HepG2 (cell line): ENCODE results near the gene ELOVL5. TPM values are rescaled to one million over a fixed set of nuclear protein-coding genes. Genes with fewer than 3 reads are reported as not detected.

Experiments
- ATAC-seq: fragments of 200-7000 bp; cut with Tn5 transposase; 3 replicates; pipeline ENCODE4 v1.9.1; 2020; ENCODE audit warnings: mild to moderate bottlenecking, moderate library complexity
- BruUV-seq: library from RNA; stranded (reverse); fragments of 400-500 nt; replicated peaks from 2 replicates; lab custom pipeline; 2021; lab: Mats Ljungman, UMichigan
- CTCF ChIA-PET: fragments of 300-600 bp; formaldehyde crosslinking; extraction: SDS; loops from one replicate; lab custom pipeline; 2021; ENCODE audit warnings: low total read pairs, inconsistent platforms, low intra/inter-chr PET ratio; lab: Yijun Ruan, JAX
- POLR2A ChIA-PET: fragments of 350-600 bp; sonication (Branson Sonifier 250); formaldehyde crosslinking; loops from one replicate; lab custom pipeline; 2020; ENCODE audit warnings: antibody characterized with exemption, inconsistent platforms; lab: Yijun Ruan, JAX
- DNase-seq: peaks from one replicate; pipeline ENCODE4 v3.0.0-alpha.2; 2015; ENCODE audit warnings: low spot score
- FAIRE-seq: peaks from 3 replicates; lab custom pipeline; 2011; peaks lifted over from hg19 to GRCh38; lab: Jason Lieb, UNC
- H2AFZ ChIP-seq: one replicate; pipeline ENCODE4 v1.6.1; 2011; ENCODE audit warnings: low read length, inconsistent platforms
- H3K27ac ChIP-seq: fragments of 300-600 bp; 3 replicates; pipeline ENCODE4 v1.8.0; 2011; ENCODE audit warnings: mixed run types, mild to moderate bottlenecking, mixed read lengths, low read length, inconsistent platforms; ENCODE audit not compliant: insufficient read depth; ENCODE audit errors: extremely low read length
- H3K27me3 ChIP-seq, 2 experiments: fragments of 200-600 bp in 1 of 2; 2 replicates in 1 of 2; 3 replicates in 1 of 2; pipeline versions ENCODE4 v1.6.0 to v1.8.0; 2011; ENCODE audit warnings: low read length in 2 of 2, mild to moderate bottlenecking in 2 of 2, moderate library complexity in 2 of 2, inconsistent platforms in 1 of 2; ENCODE audit not compliant: insufficient read depth in 2 of 2, control insufficient read depth in 1 of 2
- H3K36me3 ChIP-seq, 2 experiments: fragments of 200-600 bp in 1 of 2; replicated peaks in 1 of 2; 2 replicates in 1 of 2; 3 replicates in 1 of 2; pipeline versions ENCODE4 v1.5.1 to v1.8.0; 2011; ENCODE audit warnings: low read length in 2 of 2, inconsistent platforms in 1 of 2; ENCODE audit not compliant: insufficient read depth in 2 of 2, control insufficient read depth in 1 of 2
- H3K4me1 ChIP-seq: 2 replicates; pipeline ENCODE4 v1.5.1; 2012; ENCODE audit warnings: low read length, inconsistent platforms; ENCODE audit not compliant: insufficient read depth
- H3K4me2 ChIP-seq: 2 replicates; pipeline ENCODE4 v1.6.0; 2011; ENCODE audit warnings: low read depth, low read length, inconsistent platforms
- H3K4me3 ChIP-seq, 3 experiments: fragments of 200-600 bp in 1 of 3; sonication (generic), shearing (Covaris generic) in 1 of 3; replicated peaks in 1 of 3; 2 replicates each; pipeline ENCODE4 v1.5.1; 2011 to 2016; ENCODE audit warnings: low read length in 3 of 3, inconsistent platforms in 2 of 3, low read depth in 2 of 3, mild to moderate bottlenecking in 2 of 3, control low read depth in 1 of 3, mixed read lengths in 1 of 3; ENCODE audit not compliant: insufficient read depth in 1 of 3
- H3K79me2 ChIP-seq: one replicate; pipeline ENCODE4 v1.6.1; 2011; ENCODE audit warnings: low read length, inconsistent platforms; ENCODE audit not compliant: insufficient read depth
- H3K9ac ChIP-seq: 2 replicates; pipeline ENCODE4 v1.6.0; 2011; ENCODE audit warnings: mild to moderate bottlenecking, low read depth, low read length, inconsistent platforms; ENCODE audit not compliant: insufficient read depth
- H3K9me3 ChIP-seq: 2 replicates; pipeline ENCODE4 v1.5.1; 2012; ENCODE audit warnings: mild to moderate bottlenecking, low read length
- H4K20me1 ChIP-seq: 2 replicates; pipeline ENCODE4 v1.6.0; 2011; ENCODE audit warnings: inconsistent platforms, mild to moderate bottlenecking, low read length, moderate library complexity; ENCODE audit not compliant: insufficient read depth
- AHDC1 ChIP-seq: sonication (generic); formaldehyde crosslinking; IDR thresholded peaks from 2 replicates; pipeline ENCODE4 v1.5.1; 2020; ENCODE audit warnings: mild to moderate bottlenecking, missing genetic modification reagents, borderline replicate concordance
- ATF1 ChIP-seq: IDR thresholded peaks from 2 replicates; pipeline ENCODE4 v1.6.1; 2016; ENCODE audit warnings: mild to moderate bottlenecking, control low read depth
- CERS6 ChIP-seq: sonication (generic); formaldehyde crosslinking; IDR thresholded peaks from 2 replicates; pipeline ENCODE4 v1.5.0; 2020; ENCODE audit warnings: missing genetic modification reagents
- EP300 ChIP-seq, 3 experiments: sonication (generic) in 1 of 3; formaldehyde crosslinking in 1 of 3; IDR thresholded peaks; 2 replicates each; pipeline versions ENCODE4 v1.5.1 to v1.6.1; 2011 to 2020; ENCODE audit warnings: low read depth in 2 of 3, low read length in 2 of 3, borderline replicate concordance in 1 of 3, improper control_type of control experiment in 1 of 3, mild to moderate bottlenecking in 1 of 3, missing genetic modification reagents in 1 of 3, moderate library complexity in 1 of 3
- FOSL2 ChIP-seq: sonication (generic); formaldehyde crosslinking; IDR thresholded peaks from 2 replicates; pipeline ENCODE4 v1.4.0; 2020; ENCODE audit warnings: missing genetic modification reagents
- JUN ChIP-seq: sonication (generic); formaldehyde crosslinking; IDR thresholded peaks from 2 replicates; pipeline ENCODE4 v1.4.0; 2020; ENCODE audit warnings: mild to moderate bottlenecking, missing genetic modification reagents
- PAWR ChIP-seq: sonication (generic); formaldehyde crosslinking; IDR thresholded peaks from 2 replicates; pipeline ENCODE4 v1.4.0; 2020; ENCODE audit warnings: missing genetic modification reagents, mild to moderate bottlenecking, borderline replicate concordance
- RORA ChIP-seq: sonication (generic); formaldehyde crosslinking; IDR thresholded peaks from 2 replicates; pipeline ENCODE4 v1.5.0; 2020; ENCODE audit warnings: mild to moderate bottlenecking, missing genetic modification reagents, moderate library complexity
- SIX4 ChIP-seq: sonication (generic); formaldehyde crosslinking; IDR thresholded peaks from 2 replicates; pipeline ENCODE4 v1.4.0; 2020; ENCODE audit warnings: missing genetic modification reagents
- SMARCC2 ChIP-seq: fragments of 450-650 bp; IDR thresholded peaks from 2 replicates; pipeline ENCODE4 v1.6.1; 2017; ENCODE audit warnings: antibody characterized with exemption, mild to moderate bottlenecking
- ZNF501 ChIP-seq: sonication (generic); formaldehyde crosslinking; IDR thresholded peaks from 2 replicates; pipeline ENCODE4 v1.5.1; 2020; ENCODE audit warnings: mild to moderate bottlenecking, moderate library complexity, missing genetic modification reagents
- ZNF574 ChIP-seq: sonication (generic); formaldehyde crosslinking; IDR thresholded peaks from 2 replicates; pipeline ENCODE4 v1.4.0; 2020; ENCODE audit warnings: missing genetic modification reagents
- ZNF879 ChIP-seq: sonication (generic); formaldehyde crosslinking; IDR thresholded peaks from 2 replicates; pipeline ENCODE4 v1.8.1; 2023; ENCODE audit warnings: missing genetic modification reagents
- WGBS: methylation state at CpG from one replicate; pipeline ENCODE4 v1.1.6; 2017; ENCODE audit warnings: low lambda C conversion rate; 5-methylcytosine and 5-hydroxymethylcytosine counted together
- in situ Hi-C: cut with HindIII; loops from 2 replicates; pipeline ENCODE4 v1.10.0; 2017; ENCODE audit warnings: low pct_unique_long_range_greater_than_20kb; ENCODE audit not compliant: extremely low pct_ligation_motif_present
- intact Hi-C: fragments of 100-400 bp; cut with micrococcal nuclease; formaldehyde crosslinking; loops from one replicate; pipeline ENCODE4 v1.10.0; 2022; ENCODE audit not compliant: unreplicated experiment
- polyA plus RNA-seq, 8 experiments: library from polyadenylated mRNA; depleted of rRNA in 3 of 8; stranded (reverse) in 7 of 8; unstranded in 1 of 8; fragments of >200 nt; fragmentation: Illumina TruSeq in 4 of 8; extraction: Trizol in 4 of 8; gene quantifications; 2 replicates each; pipeline versions ENCODE4 v1.2.1 to v1.2.3, GENCODE V29; 2011 to 2016; ENCODE audit warnings: low read depth in 4 of 8, missing spikeins in 1 of 8, mixed read lengths in 1 of 8; ENCODE audit not compliant: insufficient read depth in 1 of 8
- total RNA-seq, 5 experiments: library from RNA; depleted of rRNA; stranded (reverse); fragments of >200 nt; fragmentation: Illumina TruSeq; extraction: Trizol; gene quantifications; 2 replicates each; pipeline ENCODE4 v1.2.3, GENCODE V29; 2016; ENCODE audit warnings: low read depth in 1 of 5

ELOVL5 gene
- total and polyA plus RNA-seq, 2 of the 13 experiments (the other 11 are each of a cell fraction or from before 2014, with no cell fraction given), result 50.1 to 72.4 TPM

- TF ChIP-seq ZNF879, result no peak
- no peak for TF ChIP-seq ATF1 (CRISPR knock-in tag)
- TF ChIP-seq CERS6, result no peak
- TF ChIP-seq, all 625 proteins: peak for 0
Measured at GRCh38 chr6:53336070-53336469, 12.7 kb downstream of the ELOVL5 start (continued).

- DNase-seq (no peak), FAIRE-seq (no peak), ATAC-seq (no peak)
- Histone ChIP-seq H4K20me1 (peaks cover 11% of the 10 kb centered on the region), H3K9ac (no peak overlapping the region), H3K27me3 (no peaks in the 10 kb centered on the region), H3K79me2 (peaks cover 69% of the 10 kb centered on the region), H3K4me3 (no peak overlapping the region), H3K9me3 (no peaks in the 10 kb centered on the region), H3K36me3 (no peaks in the 10 kb centered on the region), H3K4me1 (peaks cover 51% of the 10 kb centered on the region), H3K4me2 (no peak overlapping the region), H3K27ac (no peak overlapping the region), H2AFZ (no peak overlapping the region)
- 91% methylated on average over 12 of the region's 12 CpGs for WGBS
- ChIA-PET CTCF (no interaction called here), POLR2A (no interaction called here)
- intact Hi-C loops, result no loop called here
- in situ Hi-C loops, result no loop called here
- BruUV-seq, result no TSS peak
- TF ChIP-seq JUN (CRISPR knock-in tag), result no peak
- TF ChIP-seq EP300 (IDR thresholded peaks at IDR 0.05; ENCODE audit: low read depth in 2 of 2, low read length in 2 of 2), result no peak
- TF ChIP-seq EP300 (CRISPR knock-in tag; IDR thresholded peaks at IDR 0.05; ENCODE audit: borderline replicate concordance), result no peak
- TF ChIP-seq ZNF501 (CRISPR knock-in tag), result no peak
- TF ChIP-seq AHDC1 (CRISPR knock-in tag), result no peak
- TF ChIP-seq ZNF574 (CRISPR knock-in tag), result no peak
- no peak for TF ChIP-seq SMARCC2
- TF ChIP-seq RORA (CRISPR knock-in tag), result no peak
- TF ChIP-seq FOSL2 (CRISPR knock-in tag), result no peak
- TF ChIP-seq SIX4 (CRISPR knock-in tag), result no peak
- no peak for TF ChIP-seq PAWR (CRISPR knock-in tag)
Measured at GRCh38 chr6:53335224-53335994, 13.3 kb downstream of the ELOVL5 start.
